ENCODE measurements around the gene NXPH2. TPM values are rescaled to one million over a fixed set of nuclear protein-coding genes. Genes with fewer than 3 reads are reported as not detected.

Gene NXPH2
- total RNA-seq, 1 donor from 2014 or later = not detected

- DNase-seq (ENCODE audit: low spot score) = no peak
Measured at GRCh38 chr2:138640921-138641676, 139.1 kb downstream of the NXPH2 start.

- DNase-seq (ENCODE audit: low spot score) = no peak
Measured at GRCh38 chr2:138637686-138638085, 142.5 kb downstream of the NXPH2 start.

GRCh38 chr2:138637061-138637460 lies 143.1 kb downstream of the NXPH2 start:
- no peak for DNase-seq (ENCODE audit: low spot score)

- DNase-seq (ENCODE audit: low spot score) = no peak
Measured at GRCh38 chr2:138633049-138633448, 147.1 kb downstream of the NXPH2 start.

GRCh38 chr2:138632066-138632620 lies 148.0 kb downstream of the NXPH2 start:
- no peak for DNase-seq (ENCODE audit: low spot score)

GRCh38 chr2:138630164-138630563 lies 150.0 kb downstream of the NXPH2 start:
- no peak for DNase-seq (ENCODE audit: low spot score)

- DNase-seq (ENCODE audit: low spot score) = no peak
Measured at GRCh38 chr2:138626148-138626547, 154.0 kb downstream of the NXPH2 start.

GRCh38 chr2:138622613-138623012 lies 157.6 kb downstream of the NXPH2 start:
- no peak for DNase-seq (ENCODE audit: low spot score)

GRCh38 chr2:138621139-138621538 lies 159.1 kb downstream of the NXPH2 start:
- DNase-seq (ENCODE audit: low spot score) = no peak

- no peak for DNase-seq (ENCODE audit: low spot score)
Measured at GRCh38 chr2:138620431-138620830, 159.8 kb downstream of the NXPH2 start.

Measured in mesenteric fat pad (tissue), 1 donor.